Measurements from ENCODE around the gene POLE3.
"Not testable (repeated sequence)": the region's sequence is repeated elsewhere in the genome, so short reads cannot be mapped to it uniquely, and the experiment has no call there.

The POLE3 gene

DNA sequence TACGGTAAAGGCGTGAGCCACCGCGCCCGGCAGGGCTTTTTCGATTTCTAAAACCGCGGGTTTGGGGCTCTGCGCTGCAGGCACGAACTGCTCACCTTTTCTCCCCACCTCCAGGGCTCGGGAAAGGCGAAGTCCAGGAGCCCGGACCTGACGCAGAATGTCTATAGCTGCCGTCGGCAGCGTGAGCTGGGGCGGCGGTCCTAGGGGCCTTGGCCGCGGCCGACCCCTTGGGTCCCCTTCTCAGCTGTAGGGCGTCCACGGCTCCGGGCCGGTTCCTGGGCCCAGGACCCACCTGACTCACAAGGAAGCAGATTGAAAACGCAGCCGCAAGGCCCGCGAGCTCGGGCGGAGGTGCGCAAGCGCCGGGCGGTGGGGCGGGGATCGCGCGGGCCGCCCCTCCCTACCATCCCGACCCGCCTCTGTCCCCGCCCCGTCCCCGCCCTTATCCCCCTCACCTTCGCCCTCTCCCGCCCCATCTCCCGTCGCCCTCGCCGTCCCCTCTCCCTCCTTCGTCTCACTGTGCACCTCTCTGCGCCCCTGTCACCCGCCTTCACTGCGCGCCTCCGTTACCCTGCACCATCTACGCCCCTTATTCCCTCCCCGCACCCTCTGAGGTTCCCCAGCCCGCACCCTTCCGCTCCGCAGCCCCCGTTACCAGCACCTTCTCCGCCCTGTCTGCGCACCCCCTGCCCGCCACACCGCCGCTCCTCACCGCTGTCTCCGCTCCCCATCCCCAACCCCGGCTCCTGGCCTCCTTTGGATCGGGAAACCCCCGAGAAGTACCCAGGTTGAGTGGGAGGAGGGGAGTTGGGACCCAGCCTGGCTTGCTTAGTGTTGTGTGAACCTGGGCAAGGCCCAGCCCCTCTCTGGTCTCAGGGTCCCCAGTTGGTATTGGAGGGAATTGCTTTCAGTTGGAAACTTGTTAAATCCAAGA lies 33.6 kb downstream of the POLE3 start, which contains the start of gene HDHD3:
Gene HDHD3 (minus strand): TSS at position 353 of the 934 bp plus-strand sequence. CDS start 2,632 bp downstream, outside the sequence.
- peak; percentile 67 to 79 for DNase-seq (ENCODE audit: low read depth in 2 of 2)

DNA sequence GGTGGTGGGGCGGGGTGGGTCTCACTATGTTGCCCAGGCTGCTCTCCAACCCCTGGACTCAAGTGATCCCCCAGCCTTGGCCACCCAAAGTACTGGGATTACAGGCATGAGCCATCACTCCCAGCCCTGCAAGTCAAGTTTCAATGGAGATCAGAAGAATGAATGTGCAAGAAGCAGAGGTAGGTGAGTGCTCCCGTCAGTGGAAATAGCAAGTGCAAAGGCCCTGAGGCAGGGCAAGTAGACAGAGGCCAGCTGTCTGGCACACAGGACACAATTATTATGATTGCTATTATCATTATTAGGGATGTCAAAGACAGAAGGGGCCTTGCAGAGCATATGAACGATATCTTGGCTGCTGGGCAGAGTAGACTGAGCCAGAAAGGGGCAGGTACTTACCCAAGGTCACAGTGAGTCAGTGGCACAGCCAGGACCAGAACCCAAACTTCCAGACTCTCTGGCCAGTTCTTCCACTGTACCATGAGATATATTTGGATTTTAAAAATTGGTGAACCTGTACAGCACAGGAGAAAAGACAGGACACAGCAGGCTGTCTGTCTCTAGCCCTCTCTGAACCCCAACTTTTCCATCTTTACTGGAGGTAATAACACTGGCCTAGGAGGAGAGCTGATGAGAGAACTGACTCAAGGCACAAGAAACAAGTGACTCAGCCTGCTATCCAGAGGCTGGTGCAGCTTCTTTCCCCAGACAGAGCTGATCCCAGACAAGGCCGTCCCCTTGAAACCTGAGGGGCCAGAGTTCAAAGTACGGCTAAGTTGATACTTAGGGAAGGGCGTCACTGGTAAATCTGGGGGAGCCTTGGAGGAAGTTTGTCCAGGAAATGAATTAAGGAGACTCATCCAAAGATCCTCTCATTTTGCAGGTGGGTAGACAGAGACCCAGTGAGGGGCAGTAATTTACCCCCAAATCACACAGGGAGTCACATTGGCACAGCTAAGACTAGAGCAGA lies 35.1 kb downstream of the POLE3 start:
- DNase-seq (ENCODE audit: low read depth in 2 of 2), result no peak

DNA sequence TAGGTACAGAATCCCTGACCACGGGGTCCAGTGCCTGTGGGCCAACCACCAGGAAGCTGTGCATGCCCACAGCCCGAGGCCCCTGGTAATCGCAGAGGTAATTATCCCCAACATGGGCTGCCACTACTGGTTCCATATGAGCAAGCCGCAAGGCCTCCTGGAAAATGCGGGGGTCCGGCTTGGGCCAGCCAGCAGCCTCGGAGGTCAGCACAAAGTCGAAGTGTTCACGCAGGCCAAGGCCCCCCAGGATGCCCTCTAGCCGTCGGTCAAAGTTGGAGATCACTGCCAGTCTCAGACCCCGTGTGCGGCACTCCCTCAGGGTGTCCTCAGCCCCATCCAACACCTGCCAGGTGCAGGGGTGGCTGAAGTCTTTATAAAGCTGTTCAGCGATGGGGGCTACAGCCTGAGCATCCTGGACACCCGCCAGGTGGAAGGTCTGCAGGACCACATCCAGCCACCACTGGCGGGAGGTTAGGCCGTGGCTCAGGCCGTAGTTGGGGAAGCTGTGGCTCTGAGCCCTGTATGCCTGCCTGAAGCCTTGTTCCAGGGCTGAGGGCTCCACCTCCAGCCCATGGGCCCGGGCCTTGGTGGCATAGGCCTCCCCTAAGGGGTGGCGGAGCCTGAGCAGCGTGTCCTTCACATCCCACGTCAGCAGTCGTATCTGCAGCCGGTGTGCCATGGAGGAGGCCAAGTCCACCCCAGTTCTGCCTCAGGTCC lies 36.6 kb downstream of the POLE3 start:
- no peak for DNase-seq (ENCODE audit: low read depth in 2 of 2)

DNA sequence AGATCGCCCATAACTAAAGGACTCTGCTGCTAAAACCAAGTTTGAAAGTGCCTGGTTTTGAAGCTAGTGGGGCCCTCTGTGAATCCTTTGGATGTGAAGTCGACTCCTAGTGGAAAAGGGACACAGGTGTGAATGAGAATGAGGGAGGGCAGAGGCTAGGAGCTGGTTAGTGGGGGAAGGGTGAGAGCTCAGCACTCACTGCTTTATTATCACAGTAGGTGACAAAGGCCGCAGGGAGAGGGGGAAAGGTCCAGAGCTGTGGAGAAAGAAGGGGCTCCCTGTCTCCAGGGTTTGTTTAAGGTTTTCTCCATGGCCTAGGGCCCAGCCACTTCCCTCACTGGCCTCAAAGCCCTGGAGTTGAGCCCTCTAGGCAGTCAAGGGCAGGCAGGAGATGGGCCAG lies 37.2 kb downstream of the POLE3 start:
- no peak for DNase-seq (ENCODE audit: low read depth in 2 of 2)

DNA sequence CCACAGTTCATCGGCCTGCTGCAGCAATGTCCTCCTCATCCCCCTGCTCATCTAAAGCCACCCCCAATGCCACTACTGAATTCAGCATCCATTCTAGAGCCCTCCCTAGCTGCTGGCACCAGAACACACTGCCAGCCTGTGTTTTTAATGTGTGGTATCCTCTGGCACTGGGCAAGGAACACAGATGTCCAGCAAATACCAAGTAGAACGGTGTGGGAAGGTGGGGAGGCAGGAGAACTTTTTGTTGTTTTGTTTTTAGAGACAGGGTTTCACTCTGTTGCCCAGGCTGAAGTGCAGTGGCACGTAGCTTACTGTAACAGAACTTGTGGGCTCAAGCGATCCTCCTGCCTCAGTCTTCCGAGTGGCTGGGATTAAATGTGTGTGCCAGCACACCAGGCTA lies 38.4 kb downstream of the POLE3 start:
- DNase-seq (ENCODE audit: low read depth in 2 of 2), result no peak

DNA sequence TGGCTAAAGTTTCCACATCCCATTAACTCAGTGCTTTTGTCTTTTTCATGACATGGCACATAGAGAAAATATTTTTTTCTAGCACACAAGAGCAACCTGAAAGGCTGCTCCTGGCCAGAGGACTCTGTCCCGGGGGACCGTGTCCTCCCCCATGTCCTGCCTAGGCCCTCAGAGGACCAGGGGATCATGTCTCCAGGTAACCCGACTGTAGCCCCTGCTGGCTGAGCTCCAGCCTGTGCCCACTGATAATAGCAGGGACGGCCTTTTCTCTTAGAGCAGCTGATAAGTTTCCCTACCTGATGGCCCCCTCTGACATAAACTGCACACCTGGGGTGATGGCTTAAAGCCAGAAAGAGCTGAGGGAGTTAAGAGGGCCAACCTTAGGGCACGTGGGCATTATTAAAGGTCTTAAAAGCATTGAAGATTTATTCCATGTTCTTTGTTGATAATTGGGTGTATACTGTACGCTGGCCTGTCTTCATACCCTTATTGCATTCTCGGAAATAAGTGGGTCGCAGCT lies 39.6 kb downstream of the POLE3 start:
- no peak for DNase-seq (ENCODE audit: low read depth in 2 of 2)

DNA sequence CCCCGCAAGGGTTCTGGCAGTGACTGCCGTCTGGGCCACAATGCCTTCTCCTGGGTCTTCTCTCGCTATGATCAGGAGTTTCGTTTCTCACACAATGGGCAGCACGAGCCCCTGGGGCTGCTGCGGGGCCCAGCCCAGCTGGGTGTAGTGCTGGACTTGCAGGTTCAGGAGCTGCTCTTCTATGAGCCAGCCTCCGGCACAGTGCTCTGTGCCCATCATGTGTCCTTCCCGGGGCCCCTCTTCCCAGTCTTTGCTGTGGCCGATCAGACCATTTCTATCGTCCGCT lies 40.7 kb downstream of the POLE3 start:
- no peak for DNase-seq (ENCODE audit: low read depth in 2 of 2)

DNA sequence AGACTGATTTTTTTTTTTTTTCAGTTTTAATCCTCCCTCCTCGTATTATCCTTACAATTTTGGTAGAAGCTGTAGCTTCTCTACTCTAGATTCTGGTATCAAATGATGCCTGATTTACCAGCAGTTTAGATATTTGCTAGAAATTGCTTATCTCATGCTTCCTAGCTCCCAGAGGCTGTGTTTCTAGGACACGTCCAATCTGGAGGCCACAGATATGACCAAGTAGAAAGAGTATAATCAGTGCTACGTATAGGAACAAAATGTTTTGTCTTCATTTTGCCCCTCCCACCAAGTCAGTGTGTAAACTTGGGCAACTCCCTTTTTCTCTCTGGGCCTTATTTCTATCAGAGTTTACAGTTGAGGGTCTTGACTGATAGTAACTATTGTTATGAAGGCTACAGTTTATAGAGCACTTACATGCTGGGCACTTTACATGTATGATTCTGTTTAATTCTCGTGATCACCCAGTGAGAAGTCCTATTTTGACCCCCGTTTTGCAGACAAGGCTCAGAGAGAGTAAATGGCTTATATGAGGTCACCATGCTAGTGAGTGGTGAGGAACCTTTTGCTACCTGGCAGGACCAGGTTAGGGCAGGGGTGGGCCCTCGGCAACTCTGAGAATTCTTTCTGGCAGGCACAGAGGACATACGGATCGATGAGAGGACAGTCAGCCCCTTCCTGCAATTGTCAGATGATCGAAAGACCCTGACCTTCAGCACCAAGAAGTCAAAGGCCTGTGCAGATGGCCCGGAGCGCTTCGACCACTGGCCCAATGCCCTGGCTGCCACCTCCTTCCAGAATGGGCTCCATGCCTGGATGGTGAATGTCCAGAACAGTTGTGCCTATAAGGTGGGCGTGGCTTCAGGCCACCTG lies 41.3 kb downstream of the POLE3 start:
- no peak for DNase-seq (ENCODE audit: low read depth in 2 of 2)

DNA sequence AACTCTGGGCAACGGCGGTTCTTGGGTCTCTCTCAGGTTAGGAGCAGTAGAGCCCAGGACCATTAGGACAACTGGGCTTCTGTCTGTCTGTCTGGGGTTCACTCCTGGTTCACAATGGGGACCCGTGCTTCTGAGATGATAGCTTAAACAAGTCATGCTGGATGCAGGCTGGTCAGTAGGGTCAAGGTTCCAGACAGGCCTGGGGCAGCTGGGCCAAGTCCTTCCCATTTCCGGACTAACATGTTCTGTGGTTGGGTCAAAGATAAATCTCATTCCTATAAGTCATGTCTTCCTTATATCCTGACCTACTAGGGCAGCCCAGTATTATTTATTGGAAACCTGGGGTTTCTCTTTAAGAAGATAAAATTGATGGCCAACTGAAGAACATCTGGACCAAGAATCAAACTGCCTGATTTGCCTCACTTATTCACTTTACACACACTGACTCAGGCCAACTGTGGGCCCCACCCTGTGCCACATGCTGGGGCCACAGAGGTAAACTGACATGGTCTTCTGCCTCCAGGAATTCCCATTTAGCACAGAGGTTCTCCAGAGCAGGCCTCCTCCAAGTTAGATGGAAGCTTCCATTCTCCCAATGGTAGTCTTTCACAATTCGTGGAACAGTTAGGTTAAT lies 42.0 kb downstream of the POLE3 start:
- DNase-seq (ENCODE audit: low read depth in 2 of 2), result no peak

DNA sequence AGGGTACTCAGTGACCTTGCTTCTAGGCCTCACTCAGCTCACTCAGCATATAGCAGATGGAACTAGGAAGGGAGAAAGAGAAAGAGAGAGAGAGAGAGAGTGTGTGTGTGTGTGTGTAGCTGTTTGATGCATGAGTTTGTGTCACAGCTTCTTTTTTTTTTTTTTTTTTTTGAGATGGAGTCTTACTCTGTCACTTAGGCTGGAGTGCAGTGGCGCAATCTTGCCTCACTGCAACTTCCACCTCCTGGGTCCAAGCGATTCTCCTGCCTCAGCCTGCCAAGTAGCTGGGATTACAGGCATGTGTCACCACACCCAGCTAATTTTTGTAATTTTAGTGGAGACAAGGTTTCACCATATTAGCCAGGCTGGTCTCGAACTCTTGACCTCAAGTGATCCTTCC lies 44.8 kb downstream of the POLE3 start:
- not testable (repeated sequence) for DNase-seq (ENCODE audit: low read depth in 2 of 2)

DNA sequence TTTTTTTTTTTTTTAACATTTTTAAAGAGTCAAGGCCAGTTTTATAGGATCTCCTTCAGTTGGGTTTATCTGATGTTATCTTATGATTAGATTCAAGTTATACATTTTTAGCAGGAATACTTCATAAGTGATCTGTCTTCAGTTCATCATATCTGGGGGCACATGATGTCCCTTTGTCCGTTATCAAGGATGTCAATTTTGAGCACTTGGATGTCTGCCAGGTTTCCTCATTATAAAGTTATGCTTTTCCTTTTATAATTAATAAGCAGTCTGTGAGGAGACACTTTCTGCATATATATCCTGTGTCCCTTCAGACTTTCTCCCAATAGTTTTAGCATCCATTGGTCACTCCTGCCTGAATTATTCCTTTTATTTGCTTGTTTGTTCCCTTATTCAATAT lies 45.5 kb downstream of the POLE3 start:
- DNase-seq (ENCODE audit: low read depth in 2 of 2), result no peak

DNA sequence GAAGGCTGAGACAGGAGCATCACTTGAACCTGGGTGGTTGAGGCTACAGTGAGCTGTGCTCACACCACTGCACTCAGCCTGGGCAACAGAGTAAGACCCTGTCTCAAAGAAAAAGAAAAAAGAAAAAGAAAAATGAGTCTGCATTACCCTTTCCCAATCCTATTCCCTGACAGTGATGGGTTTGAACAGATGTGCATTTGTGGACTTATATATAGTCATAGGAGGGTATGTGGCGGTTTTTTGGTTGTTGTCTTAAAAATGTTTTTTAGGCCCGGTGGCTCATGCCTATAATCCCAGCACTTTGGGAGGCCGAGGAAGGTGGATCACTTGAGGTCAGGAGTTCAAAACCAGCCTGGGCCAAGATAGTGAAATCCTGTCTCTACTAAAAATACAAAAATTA lies 47.1 kb downstream of the POLE3 start:
- DNase-seq (ENCODE audit: low read depth in 2 of 2), result no peak

DNA sequence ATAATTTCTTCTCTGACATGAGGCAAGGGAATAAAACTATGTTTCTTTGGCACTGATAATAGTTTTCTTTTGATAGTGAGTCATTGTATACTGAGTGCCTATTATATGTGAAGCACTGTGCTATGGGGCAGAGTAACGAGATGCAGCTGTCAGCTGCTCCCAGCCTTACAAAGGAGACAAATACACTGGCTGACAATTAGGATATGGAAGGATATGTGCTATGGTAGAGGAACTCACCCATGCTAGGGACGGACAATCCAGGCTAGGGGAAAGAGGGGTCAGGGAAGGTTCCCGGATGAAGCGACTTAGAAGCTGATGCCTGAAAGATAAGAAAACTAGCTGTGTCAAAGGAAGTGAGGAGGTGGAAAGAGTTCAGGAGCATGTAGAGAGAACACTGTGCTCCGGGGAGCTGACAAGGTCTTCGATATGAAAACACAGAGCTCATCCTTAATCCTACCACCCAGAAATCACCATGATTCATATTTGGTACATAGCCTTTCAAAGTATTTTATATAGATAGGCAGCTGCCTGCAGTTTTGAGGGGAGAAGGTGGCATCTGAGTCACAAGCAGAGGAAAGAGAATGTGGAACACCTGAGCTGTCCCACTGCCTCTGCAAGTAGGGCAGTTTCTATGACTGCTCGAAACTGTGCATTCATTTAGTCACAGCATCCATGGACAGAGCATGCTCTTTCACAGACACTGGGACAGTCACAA lies 49.0 kb downstream of the POLE3 start:
- peak in 1 of 2 donors; percentile 28 for DNase-seq (ENCODE audit: low read depth in 2 of 2)

DNA sequence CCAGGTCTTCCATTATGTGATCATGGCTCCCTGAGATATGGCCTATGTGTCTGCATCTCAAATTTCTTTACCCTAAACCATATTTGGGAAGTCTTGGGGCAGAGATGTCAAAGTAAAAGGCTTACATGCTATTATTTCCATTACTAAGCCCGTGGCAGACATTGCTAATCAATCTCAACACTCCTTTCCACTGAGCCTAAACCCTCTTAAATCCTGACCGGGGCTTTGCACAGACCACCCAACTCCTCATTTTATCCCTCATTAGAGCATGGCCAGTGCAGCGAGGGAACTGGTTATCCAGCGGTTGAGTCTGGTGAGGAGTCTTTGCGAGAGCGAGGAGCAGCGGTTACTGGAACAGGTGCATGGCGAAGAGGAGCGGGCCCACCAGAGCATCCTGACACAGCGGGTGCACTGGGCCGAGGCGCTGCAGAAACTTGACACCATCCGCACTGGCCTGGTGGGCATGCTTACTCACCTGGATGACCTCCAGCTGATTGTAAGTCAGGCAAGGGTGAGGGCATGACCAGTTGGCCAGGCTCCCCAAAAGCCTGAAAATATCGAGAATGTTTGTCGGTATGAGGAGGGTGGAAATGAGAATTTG lies 50.1 kb downstream of the POLE3 start:
- DNase-seq (ENCODE audit: low read depth in 2 of 2), result no peak

DNA sequence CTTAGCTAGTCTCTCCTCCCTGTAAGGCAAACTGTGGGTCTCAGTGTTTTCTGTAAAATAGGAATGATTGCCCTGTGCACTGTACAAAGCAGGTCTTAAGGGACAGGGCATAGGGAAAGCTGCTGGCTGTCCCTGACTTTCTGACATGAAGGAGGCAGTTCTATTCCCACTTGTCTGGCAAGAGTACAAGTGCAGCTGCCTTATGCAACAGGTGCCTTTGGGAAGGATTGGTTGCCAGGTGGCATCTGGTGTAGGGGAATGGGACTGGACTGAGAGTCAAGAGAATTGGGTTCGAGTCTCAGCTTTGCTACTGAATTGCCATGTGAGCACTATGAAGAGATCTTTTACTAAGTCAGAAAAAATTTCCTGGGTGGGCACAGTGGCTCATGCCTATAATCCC lies 51.1 kb downstream of the POLE3 start:
- DNase-seq (ENCODE audit: low read depth in 2 of 2), result no peak
